HUES48 (cell line): Measurements from ENCODE around the gene ZFP92.

Experiments used
- H3K27ac ChIP-seq: one replicate; pipeline ENCODE4 v1.7.0; 2013; ENCODE audit warnings: low read depth, low read length, inconsistent platforms
- H3K27me3 ChIP-seq: 2 replicates; pipeline ENCODE4 v1.6.1; 2013; ENCODE audit warnings: mild to moderate bottlenecking, low read length; ENCODE audit not compliant: control insufficient read depth, insufficient read depth
- H3K36me3 ChIP-seq: 2 replicates; pipeline ENCODE4 v1.6.1; 2013; ENCODE audit warnings: low read length; ENCODE audit not compliant: control insufficient read depth, insufficient read depth
- H3K4me1 ChIP-seq: 2 replicates; pipeline ENCODE4 v1.6.1; 2013; ENCODE audit warnings: mild to moderate bottlenecking, low read length; ENCODE audit not compliant: control insufficient read depth, insufficient read depth
- H3K4me3 ChIP-seq: 2 replicates; pipeline ENCODE4 v1.5.1; 2013; ENCODE audit warnings: mild to moderate bottlenecking, low read depth, low read length
- H3K9ac ChIP-seq: 2 replicates; pipeline ENCODE4 v1.6.1; 2013; ENCODE audit warnings: mild to moderate bottlenecking, low read depth, low read length, moderate library complexity
- H3K9me3 ChIP-seq: 2 replicates; pipeline ENCODE4 v1.6.1; 2013; ENCODE audit warnings: low read length; ENCODE audit not compliant: control insufficient read depth, insufficient read depth

Gene ZFP92

GRCh38 chrX:153409414-153410101 is 1.7 kb upstream of the ZFP92 start:
- Histone ChIP-seq H3K4me3 (no peak overlapping the region), H3K4me1 (no peaks in the 10 kb centered on the region), H3K9me3 (peaks cover 39% of the 10 kb centered on the region), H3K36me3 (no peaks in the 10 kb centered on the region), H3K9ac (no peak overlapping the region), H3K27ac (no peak overlapping the region), H3K27me3 (peaks cover 23% of the 10 kb centered on the region)

- Histone ChIP-seq H3K27ac (no peak overlapping the region), H3K4me1 (no peaks in the 10 kb centered on the region), H3K27me3 (peaks cover 23% of the 10 kb centered on the region), H3K4me3 (no peak overlapping the region), H3K9ac (no peak overlapping the region), H3K36me3 (no peaks in the 10 kb centered on the region), H3K9me3 (peaks cover 38% of the 10 kb centered on the region; the same call in 1 of the 2 replicates)
These were observed 899 bp upstream of the ZFP92 start for GRCh38 chrX:153410373-153410772.

GRCh38 chrX:153410888-153411254 is 401 bp upstream of the ZFP92 start:
- no peaks in the 10 kb centered on the region for H3K4me1 ChIP-seq
- H3K36me3 ChIP-seq: no peaks in the 10 kb centered on the region
- peaks cover 23% of the 10 kb centered on the region for H3K27me3 ChIP-seq
- peak overlapping the region; percentile 46 for H3K4me3 ChIP-seq
- no peak overlapping the region for H3K9ac ChIP-seq
- peaks cover 37% of the 10 kb centered on the region; the same call in 1 of the 2 replicates for H3K9me3 ChIP-seq
- no peak overlapping the region for H3K27ac ChIP-seq

GRCh38 chrX:153411988-153412574 is 809 bp downstream of the ZFP92 start:
- Histone ChIP-seq H3K36me3 (no peaks in the 10 kb centered on the region), H3K4me1 (no peaks in the 10 kb centered on the region), H3K27me3 (peaks cover 23% of the 10 kb centered on the region), H3K4me3 (peak overlapping the region; percentile 46; the same call in 1 of the 2 replicates), H3K27ac (no peak overlapping the region), H3K9me3 (peaks cover 40% of the 10 kb centered on the region), H3K9ac (no peak overlapping the region)

- Histone ChIP-seq H3K4me1 (no peaks in the 10 kb centered on the region), H3K36me3 (no peaks in the 10 kb centered on the region), H3K9me3 (peaks cover 47% of the 10 kb centered on the region), H3K4me3 (no peak overlapping the region), H3K27me3 (peaks cover 23% of the 10 kb centered on the region), H3K27ac (no peak overlapping the region), H3K9ac (no peak overlapping the region)
These were observed 1.8 kb downstream of the ZFP92 start for GRCh38 chrX:153412746-153413720.

GRCh38 chrX:153413731-153414130 is 2.5 kb downstream of the ZFP92 start:
- Histone ChIP-seq H3K4me3 (no peak overlapping the region), H3K9ac (no peak overlapping the region), H3K27ac (no peak overlapping the region), H3K9me3 (peaks cover 53% of the 10 kb centered on the region), H3K27me3 (peaks cover 23% of the 10 kb centered on the region), H3K4me1 (no peaks in the 10 kb centered on the region), H3K36me3 (no peaks in the 10 kb centered on the region)

- Histone ChIP-seq H3K4me3 (no peak overlapping the region), H3K9me3 (peaks cover 65% of the 10 kb centered on the region), H3K9ac (no peak overlapping the region), H3K27ac (no peak overlapping the region), H3K4me1 (no peaks in the 10 kb centered on the region), H3K27me3 (peaks cover 23% of the 10 kb centered on the region), H3K36me3 (no peaks in the 10 kb centered on the region)
These were observed 3.7 kb downstream of the ZFP92 start for GRCh38 chrX:153414856-153415510.

- H3K27me3 ChIP-seq: peaks cover 6% of the 10 kb centered on the region
- no peaks in the 10 kb centered on the region for H3K36me3 ChIP-seq
- no peaks in the 10 kb centered on the region for H3K4me1 ChIP-seq
These were observed 5.6 kb downstream of the ZFP92 start for GRCh38 chrX:153416781-153417450.

GRCh38 chrX:153417637-153418036 is 6.4 kb downstream of the ZFP92 start:
- Histone ChIP-seq H3K27me3 (no peaks in the 10 kb centered on the region), H3K36me3 (no peaks in the 10 kb centered on the region)

More at GRCh38 chrX:153416781-153417450, 5.6 kb downstream of the ZFP92 start:
- Histone ChIP-seq H3K27ac (no peak overlapping the region), H3K9me3 (peaks cover 65% of the 10 kb centered on the region), H3K4me3 (no peak overlapping the region), H3K9ac (no peak overlapping the region)

GRCh38 chrX:153420851-153421599 is 9.8 kb downstream of the ZFP92 start:
- Histone ChIP-seq H3K27ac (no peak overlapping the region), H3K36me3 (no peaks in the 10 kb centered on the region), H3K9ac (no peak overlapping the region), H3K4me1 (no peaks in the 10 kb centered on the region), H3K9me3 (peaks cover 52% of the 10 kb centered on the region), H3K4me3 (no peak overlapping the region), H3K27me3 (no peaks in the 10 kb centered on the region)

More at GRCh38 chrX:153417637-153418036, 6.4 kb downstream of the ZFP92 start:
- Histone ChIP-seq H3K9ac (no peak overlapping the region), H3K4me1 (no peaks in the 10 kb centered on the region), H3K4me3 (no peak overlapping the region), H3K27ac (no peak overlapping the region), H3K9me3 (peaks cover 62% of the 10 kb centered on the region)
